ENCODE measurements around the gene DUSP2.

Gene DUSP2

DNA sequence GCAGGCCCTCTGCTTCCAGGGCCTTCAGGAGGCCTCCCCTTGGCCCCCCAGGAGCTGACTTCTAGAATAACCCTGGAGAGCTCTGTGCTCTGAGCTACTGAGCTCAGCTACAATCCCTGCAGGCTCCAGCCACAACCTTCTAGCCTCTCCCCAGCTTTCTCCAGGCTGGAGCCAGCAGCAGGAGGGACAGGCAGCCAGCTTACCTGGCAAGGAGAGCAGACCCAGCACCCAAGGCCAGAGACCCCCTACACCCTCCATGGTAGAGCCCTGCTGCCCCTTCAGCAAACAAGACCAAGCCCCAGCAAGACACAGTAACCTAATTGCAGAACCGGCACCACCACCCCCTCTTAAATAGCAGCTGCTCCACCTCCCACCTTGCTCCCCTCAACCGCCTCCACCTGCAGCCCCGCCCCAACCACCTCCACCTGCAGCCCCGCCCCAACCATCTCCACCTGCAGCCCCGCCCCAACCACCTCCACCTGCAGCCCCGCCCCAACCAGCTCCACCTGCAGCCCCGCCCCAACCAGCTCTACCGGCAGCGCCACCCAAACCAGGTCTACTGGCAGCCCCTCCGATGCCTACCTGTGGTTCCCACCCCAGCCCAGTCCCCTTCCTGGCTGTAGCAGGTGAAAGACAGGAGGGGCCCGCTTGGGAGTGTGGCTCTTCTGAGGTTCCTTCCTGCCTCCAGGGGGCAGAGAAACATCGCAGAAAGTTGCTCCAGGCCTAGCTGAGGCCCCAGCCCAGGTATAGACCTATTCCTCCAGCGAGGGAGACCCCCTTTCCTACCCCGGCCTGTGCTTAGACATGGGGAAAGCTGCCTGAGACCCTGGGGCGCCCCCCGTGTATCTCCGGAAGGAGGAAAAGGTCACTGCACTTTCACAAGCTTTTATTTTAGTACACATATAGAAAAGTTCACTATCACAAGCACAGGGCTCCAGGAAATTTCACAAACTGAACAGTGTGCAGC is 6.8 kb downstream of the DUSP2 start, which contains the start of gene ASTL:
TSS of gene ASTL (minus strand) at position 324 of the 967 bp plus-strand sequence. CDS start at position 258, 66 bp downstream.
- WGBS, 2 experiments (ENCODE audit: insufficient coverage in 2 of 2) = 25 to 44% methylated on average over 8 to 9 of the region's 17 CpGs
- no peak within 1 kb of the TSS for H3K27ac ChIP-seq (ENCODE audit: low read depth, low read length, severe bottlenecking)
- no peaks in the 10 kb centered on the region for H3K4me1 ChIP-seq (ENCODE audit: control insufficient read depth, insufficient read depth, low read length, poor library complexity, severe bottlenecking)
- H3K9me3 ChIP-seq (ENCODE audit: control insufficient read depth, low read length) = no peaks in the 10 kb centered on the region
- H3K36me3 ChIP-seq (ENCODE audit: control insufficient read depth, insufficient read depth, low read length) = no peaks in the 10 kb centered on the region
- H3K4me3 ChIP-seq (ENCODE audit: extremely low read depth, insufficient read depth, low read length, poor library complexity, severe bottlenecking) = no peak within 1 kb of the TSS

DNA sequence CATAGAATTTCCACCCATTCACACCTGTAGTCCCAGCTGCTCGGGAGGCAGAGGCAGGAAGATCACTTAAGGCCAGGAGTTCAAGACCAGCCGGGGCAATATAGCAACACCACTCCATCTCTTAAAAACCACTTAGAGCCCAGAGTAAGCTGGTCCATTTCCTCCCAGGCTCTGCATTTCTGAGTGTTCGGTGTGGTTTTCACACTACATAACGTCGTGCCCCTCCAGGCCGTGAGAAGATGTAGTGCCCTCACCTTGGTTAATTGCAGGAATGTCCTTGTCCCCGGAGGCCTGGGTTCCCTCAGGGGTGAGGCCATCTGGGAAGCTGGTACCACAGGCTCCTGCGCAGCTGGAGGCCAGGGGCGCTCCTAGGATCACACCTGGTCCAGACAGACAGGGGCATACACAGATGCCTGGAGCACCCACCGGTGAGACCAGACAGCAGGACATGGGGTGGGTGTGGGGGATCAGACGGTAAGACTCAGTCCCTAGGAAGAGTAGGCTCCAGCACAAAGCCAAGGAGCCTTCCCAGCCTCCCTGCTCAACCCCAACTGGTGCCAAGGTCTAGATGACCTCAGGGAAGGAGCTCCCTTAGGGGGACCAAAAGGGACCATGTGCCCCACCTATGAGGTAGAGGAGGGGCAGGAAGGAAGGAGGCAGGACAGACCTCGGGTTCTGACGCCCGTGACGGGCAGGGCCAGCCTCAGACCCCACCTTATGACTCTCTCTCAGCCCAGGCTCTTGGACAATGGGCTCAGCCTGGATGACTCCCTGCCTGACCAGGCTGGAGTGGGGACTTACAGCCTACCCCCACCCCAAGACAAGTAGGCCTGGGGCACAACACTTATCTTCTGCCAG is 7.7 kb downstream of the DUSP2 start:
- 86 to 96% methylated on average over 5 to 12 of the region's 15 CpGs for whole genome bisulfite sequencing, 2 experiments (ENCODE audit: insufficient coverage in 2 of 2)
- Histone ChIP-seq H3K36me3 (ENCODE audit: control insufficient read depth, insufficient read depth, low read length) (no peaks in the 10 kb centered on the region), H3K4me3 (ENCODE audit: extremely low read depth, insufficient read depth, low read length, poor library complexity, severe bottlenecking) (no peak overlapping the region), H3K4me1 (ENCODE audit: control insufficient read depth, insufficient read depth, low read length, poor library complexity, severe bottlenecking) (no peaks in the 10 kb centered on the region), H3K27ac (ENCODE audit: low read depth, low read length, severe bottlenecking) (no peak overlapping the region), H3K9me3 (ENCODE audit: control insufficient read depth, low read length) (no peaks in the 10 kb centered on the region)

DNA sequence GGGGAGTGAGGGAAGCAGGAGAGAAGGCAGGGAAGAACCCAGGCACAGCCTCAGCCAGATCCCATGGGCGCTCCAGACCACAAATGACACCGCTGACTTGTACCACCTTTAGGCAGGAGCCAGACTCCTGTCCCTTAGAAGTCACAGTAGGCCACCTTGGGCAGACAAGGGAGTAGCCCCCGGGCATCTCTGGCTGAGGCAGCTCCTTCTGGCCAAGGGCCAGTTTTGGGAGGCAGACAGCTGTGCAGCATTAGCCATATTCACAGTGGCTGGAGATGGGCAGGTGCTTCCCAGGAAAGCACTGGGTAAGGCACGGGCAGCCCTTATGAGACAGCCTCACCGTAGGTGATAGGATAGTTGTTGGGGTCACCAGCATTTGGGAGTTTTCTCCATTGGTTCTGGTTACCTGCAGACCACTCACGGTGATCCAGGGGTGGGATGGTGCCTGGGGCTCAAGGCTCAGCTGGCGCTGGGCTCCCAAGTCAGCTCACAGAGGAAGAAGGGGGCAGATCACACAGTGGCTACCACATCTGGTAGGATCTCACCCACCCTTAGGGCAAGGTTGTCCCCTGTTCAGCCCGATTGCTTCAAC is 9.0 kb downstream of the DUSP2 start:
- H3K9me3 ChIP-seq (ENCODE audit: control insufficient read depth, low read length) = no peaks in the 10 kb centered on the region
- no peak overlapping the region for H3K27ac ChIP-seq (ENCODE audit: low read depth, low read length, severe bottlenecking)
- no peak overlapping the region for H3K4me3 ChIP-seq (ENCODE audit: extremely low read depth, insufficient read depth, low read length, poor library complexity, severe bottlenecking)
- H3K36me3 ChIP-seq (ENCODE audit: control insufficient read depth, insufficient read depth, low read length) = no peaks in the 10 kb centered on the region
- 91 to 96% methylated on average over 7 of the region's 8 CpGs for WGBS, 2 experiments (ENCODE audit: insufficient coverage in 2 of 2)
- H3K4me1 ChIP-seq (ENCODE audit: control insufficient read depth, insufficient read depth, low read length, poor library complexity, severe bottlenecking) = no peaks in the 10 kb centered on the region

DNA sequence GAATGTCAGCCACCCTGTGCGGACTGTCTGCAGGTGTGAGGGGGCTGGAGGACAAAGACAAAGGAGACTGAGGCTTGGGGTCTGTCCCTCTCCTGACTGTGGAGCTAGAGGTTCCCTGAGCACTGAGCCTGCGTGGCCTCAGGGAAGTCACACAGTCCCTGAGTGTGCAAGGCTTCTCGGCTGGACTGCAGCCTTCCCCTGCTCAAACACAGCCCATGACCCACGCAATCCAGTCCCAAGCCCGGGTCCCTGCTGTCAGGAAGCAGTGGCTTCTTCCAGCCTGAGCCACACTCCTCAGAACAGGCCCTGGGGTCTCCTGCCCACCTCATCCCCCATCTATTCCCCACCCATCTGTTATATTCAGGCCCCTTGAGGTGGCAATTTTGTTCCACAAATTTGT is 9.6 kb downstream of the DUSP2 start:
- Histone ChIP-seq H3K9me3 (ENCODE audit: control insufficient read depth, low read length) (no peaks in the 10 kb centered on the region), H3K4me3 (ENCODE audit: extremely low read depth, insufficient read depth, low read length, poor library complexity, severe bottlenecking) (no peak overlapping the region), H3K4me1 (ENCODE audit: control insufficient read depth, insufficient read depth, low read length, poor library complexity, severe bottlenecking) (no peaks in the 10 kb centered on the region), H3K27ac (ENCODE audit: low read depth, low read length, severe bottlenecking) (no peak overlapping the region), H3K36me3 (ENCODE audit: control insufficient read depth, insufficient read depth, low read length) (no peaks in the 10 kb centered on the region)
- 76 to 88% methylated on average over 4 to 5 of the region's 5 CpGs for WGBS, 2 experiments (ENCODE audit: insufficient coverage in 2 of 2)

DNA sequence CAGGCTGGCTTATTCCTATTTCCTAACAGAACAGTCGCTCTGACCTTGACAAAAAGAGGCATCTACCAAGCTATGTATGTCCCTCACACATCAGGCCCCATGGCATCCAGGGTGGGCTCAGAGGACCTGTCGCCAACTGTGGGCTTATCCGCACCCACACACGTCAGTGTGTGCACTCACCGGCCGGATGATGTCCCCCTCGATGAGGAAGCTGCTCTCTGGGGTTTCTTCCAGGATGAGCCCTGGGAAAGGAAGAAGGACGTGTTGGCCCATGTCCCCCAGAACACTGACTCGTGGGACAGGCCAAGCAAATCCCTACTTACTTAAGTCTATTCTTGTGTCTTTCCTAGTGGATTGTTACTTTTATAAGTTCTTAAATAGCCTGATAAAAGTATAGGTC is 10.1 kb downstream of the DUSP2 start:
- H3K36me3 ChIP-seq (ENCODE audit: control insufficient read depth, insufficient read depth, low read length) = no peaks in the 10 kb centered on the region
- H3K27ac ChIP-seq (ENCODE audit: low read depth, low read length, severe bottlenecking) = no peak overlapping the region
- no peaks in the 10 kb centered on the region for H3K4me1 ChIP-seq (ENCODE audit: control insufficient read depth, insufficient read depth, low read length, poor library complexity, severe bottlenecking)
- no peak overlapping the region for H3K4me3 ChIP-seq (ENCODE audit: extremely low read depth, insufficient read depth, low read length, poor library complexity, severe bottlenecking)
- no peaks in the 10 kb centered on the region for H3K9me3 ChIP-seq (ENCODE audit: control insufficient read depth, low read length)
- 79 to 94% methylated on average over 4 to 7 of the region's 9 CpGs for WGBS, 2 experiments (ENCODE audit: insufficient coverage in 2 of 2)

DNA sequence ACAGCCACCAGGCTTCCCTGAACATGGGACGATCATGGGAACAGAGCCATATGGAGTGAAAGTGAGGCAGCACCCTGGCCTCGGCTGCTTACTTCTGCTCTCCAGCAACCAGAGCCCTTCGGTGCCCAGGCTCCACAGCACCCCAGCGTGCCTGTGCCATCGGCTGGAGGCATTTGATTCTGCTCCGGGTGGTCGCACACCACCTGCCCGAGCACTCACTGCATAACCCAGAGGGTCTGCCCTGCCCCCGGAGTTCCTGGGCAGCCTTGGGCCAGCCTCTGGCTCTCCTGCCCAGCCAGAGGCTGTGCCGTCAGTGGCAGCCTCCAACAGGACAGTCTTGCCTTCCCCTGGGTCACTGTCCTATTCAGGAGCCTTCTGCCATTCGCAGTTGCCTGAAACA is 10.8 kb downstream of the DUSP2 start:
- H3K4me3 ChIP-seq (ENCODE audit: extremely low read depth, insufficient read depth, low read length, poor library complexity, severe bottlenecking) = no peak overlapping the region
- H3K27ac ChIP-seq (ENCODE audit: low read depth, low read length, severe bottlenecking) = no peak overlapping the region
- H3K4me1 ChIP-seq (ENCODE audit: control insufficient read depth, insufficient read depth, low read length, poor library complexity, severe bottlenecking) = no peaks in the 10 kb centered on the region
- WGBS, 2 experiments (ENCODE audit: insufficient coverage in 2 of 2) = 86 to 87% methylated on average over 7 to 11 of the region's 11 CpGs
- no peaks in the 10 kb centered on the region for H3K9me3 ChIP-seq (ENCODE audit: control insufficient read depth, low read length)
- H3K36me3 ChIP-seq (ENCODE audit: control insufficient read depth, insufficient read depth, low read length) = no peaks in the 10 kb centered on the region

DNA sequence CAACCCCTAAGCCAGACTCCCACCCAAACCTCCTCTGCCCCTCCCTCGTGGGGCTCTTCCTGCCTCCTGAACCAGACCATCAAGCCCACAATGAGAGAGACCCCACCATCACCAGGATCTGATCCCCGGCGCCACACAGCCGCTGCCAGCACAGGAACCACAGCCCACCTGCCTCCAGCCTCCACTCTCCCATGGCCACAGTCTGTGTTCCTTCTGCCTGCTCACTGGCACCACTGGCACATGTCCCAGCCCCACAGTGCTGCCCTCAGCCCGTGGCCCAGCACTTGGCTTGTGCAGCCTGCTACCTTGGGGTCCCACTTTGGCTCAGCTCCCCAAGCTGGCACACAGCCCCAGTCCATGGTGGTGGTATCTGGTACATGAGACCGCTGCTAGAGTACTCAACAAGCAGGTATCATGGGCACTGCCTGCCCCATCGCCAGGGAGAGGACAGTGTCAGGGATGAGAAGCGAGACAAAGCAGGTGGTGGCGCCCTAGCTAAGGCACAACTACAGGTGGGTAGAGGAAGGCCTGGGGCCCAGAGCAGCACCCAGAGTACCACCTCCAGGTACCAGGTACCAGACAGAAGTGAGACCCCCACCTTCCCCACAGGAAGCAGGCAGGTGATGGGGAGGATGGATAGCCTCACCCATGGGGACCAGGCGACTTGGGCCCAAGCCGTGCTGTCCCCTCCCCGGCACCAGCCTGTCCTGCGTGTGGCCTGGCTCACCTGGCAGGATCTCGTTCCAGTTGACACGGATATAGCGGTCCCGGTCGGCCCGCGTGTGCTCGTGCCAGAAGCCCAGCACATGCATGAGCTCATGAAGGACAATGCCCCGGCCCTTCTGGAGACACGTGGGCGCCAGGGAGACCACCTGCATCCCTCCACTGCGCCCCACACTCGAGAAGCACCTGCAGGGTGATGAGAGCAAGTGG is 13.2 kb downstream of the DUSP2 start:
- no peak overlapping the region for H3K27ac ChIP-seq (ENCODE audit: low read depth, low read length, severe bottlenecking)
- no peaks in the 10 kb centered on the region for H3K4me1 ChIP-seq (ENCODE audit: control insufficient read depth, insufficient read depth, low read length, poor library complexity, severe bottlenecking)
- no peaks in the 10 kb centered on the region for H3K9me3 ChIP-seq (ENCODE audit: control insufficient read depth, low read length)
- WGBS, 2 experiments (ENCODE audit: insufficient coverage in 2 of 2) = 86 to 92% methylated on average over 23 of the region's 26 CpGs
- H3K4me3 ChIP-seq (ENCODE audit: extremely low read depth, insufficient read depth, low read length, poor library complexity, severe bottlenecking) = no peak overlapping the region
- H3K36me3 ChIP-seq (ENCODE audit: control insufficient read depth, insufficient read depth, low read length) = no peaks in the 10 kb centered on the region

DNA sequence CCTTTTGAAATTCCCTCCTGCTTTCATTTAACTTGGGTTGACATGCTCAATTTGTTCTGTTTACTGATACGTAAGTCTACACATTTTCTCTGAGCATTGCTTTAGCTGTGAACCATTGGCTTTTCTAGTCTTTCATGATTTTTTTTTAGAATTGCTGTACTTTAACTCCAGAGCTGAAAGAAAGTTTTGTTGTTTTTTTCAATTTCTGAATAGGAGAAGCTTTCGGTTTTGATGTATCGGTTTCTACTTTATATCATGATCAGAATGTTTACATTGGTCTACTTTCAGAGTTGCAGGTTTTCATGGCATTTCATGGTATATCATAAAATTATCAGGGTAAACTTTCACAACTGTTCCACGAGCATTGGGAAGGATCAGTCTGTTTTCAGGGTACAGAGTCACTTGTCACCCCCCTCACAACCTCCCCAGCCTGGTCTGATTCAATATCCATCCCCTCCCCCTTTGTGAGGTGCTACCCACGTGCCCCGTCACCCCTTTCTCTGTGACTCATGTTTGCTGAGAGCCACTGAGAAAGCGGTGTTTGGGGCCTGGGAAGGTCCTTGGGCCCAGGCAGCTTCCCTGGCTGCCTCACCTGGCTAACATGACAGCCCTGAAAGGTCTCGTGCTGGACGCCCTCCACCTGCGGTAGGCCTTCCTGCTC is 14.0 kb downstream of the DUSP2 start:
- Histone ChIP-seq H3K36me3 (ENCODE audit: control insufficient read depth, insufficient read depth, low read length) (no peaks in the 10 kb centered on the region), H3K4me1 (ENCODE audit: control insufficient read depth, insufficient read depth, low read length, poor library complexity, severe bottlenecking) (no peaks in the 10 kb centered on the region), H3K27ac (ENCODE audit: low read depth, low read length, severe bottlenecking) (no peak overlapping the region), H3K9me3 (ENCODE audit: control insufficient read depth, low read length) (no peaks in the 10 kb centered on the region), H3K4me3 (ENCODE audit: extremely low read depth, insufficient read depth, low read length, poor library complexity, severe bottlenecking) (no peak overlapping the region)
- WGBS, 2 experiments (ENCODE audit: insufficient coverage in 2 of 2) = 71 to 87% methylated on average over 5 to 7 of the region's 10 CpGs

DNA sequence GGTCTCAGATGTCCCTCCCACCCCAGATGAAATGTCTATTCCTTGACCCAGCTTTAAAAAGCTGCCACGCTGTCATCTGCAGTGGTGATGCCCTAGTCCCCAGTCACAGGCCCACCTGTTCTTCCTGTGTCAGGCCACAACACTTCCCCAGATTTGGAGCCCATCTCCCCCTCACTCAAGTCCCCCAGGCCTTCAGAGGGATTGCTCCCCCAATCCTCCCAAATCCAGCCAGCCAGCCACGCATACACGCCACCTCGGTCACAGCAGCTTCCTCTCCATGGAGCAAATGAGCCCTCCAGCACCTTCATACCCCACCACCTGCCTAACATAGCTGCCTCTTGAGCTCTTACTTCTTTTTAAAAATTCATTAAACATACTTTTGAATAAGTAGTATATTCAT is 14.8 kb downstream of the DUSP2 start:
- WGBS, 2 experiments (ENCODE audit: insufficient coverage in 2 of 2) = 86 to 97% methylated on average over 4 of the region's 4 CpGs
- H3K27ac ChIP-seq (ENCODE audit: low read depth, low read length, severe bottlenecking) = no peak overlapping the region
- no peak overlapping the region for H3K4me3 ChIP-seq (ENCODE audit: extremely low read depth, insufficient read depth, low read length, poor library complexity, severe bottlenecking)
- H3K4me1 ChIP-seq (ENCODE audit: control insufficient read depth, insufficient read depth, low read length, poor library complexity, severe bottlenecking) = no peaks in the 10 kb centered on the region
- no peaks in the 10 kb centered on the region for H3K36me3 ChIP-seq (ENCODE audit: control insufficient read depth, insufficient read depth, low read length)
- H3K9me3 ChIP-seq (ENCODE audit: control insufficient read depth, low read length) = no peaks in the 10 kb centered on the region

Measured in mesodermal cell (in vitro differentiated cells).